ENCODE results near the gene BARHL1. TPM values are rescaled to one million over a fixed set of nuclear protein-coding genes. Genes with fewer than 3 reads are reported as not detected.
A peak's percentile ranks its signal among the peaks of the same experiment; 100 is the strongest.

Gene BARHL1
- polyA plus RNA-seq, 1 experiment: not detected

- ChIA-PET POLR2A (no interaction called here), CTCF (no interaction called here)
- DNase-seq (ENCODE audit: low read depth, low spot score): no peak
- Histone ChIP-seq H3K4me3 (ENCODE audit: low read depth, low read length) (no peak overlapping the region), H3K27ac (ENCODE audit: low read depth, low read length) (no peak overlapping the region), H3K9me3 (ENCODE audit: control insufficient read depth, insufficient read depth, low read length) (no peaks in the 10 kb centered on the region), H3K27me3 (ENCODE audit: control insufficient read depth, insufficient read depth, low read length) (no peaks in the 10 kb centered on the region)
- TF ChIP-seq CTCF (IDR thresholded peaks at IDR 0.05; ENCODE audit: low read depth, low read length): no peak
Measured at GRCh38 chr9:132606066-132606465, 23.7 kb downstream of the BARHL1 start.

DNA sequence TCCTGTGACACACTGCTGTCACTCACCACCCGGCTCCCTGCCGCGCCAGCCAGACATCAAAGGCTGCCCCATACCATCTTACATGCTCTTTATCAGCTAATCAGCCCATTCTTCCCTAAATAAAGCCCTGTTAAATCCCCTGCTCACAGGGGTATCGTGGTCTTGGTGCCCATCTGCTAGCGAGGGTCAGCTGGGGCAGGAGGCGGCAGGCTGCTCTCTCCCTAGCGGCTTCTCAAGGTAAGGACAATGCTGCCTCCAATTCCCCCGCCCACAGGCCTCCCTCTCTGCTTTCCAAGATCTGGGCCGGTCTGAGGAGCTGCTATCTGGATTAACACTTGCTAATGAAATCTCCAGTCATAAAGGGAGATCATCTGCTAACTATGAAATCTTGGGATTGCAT is 26.8 kb downstream of the BARHL1 start:
- DNase-seq (ENCODE audit: low read depth, low spot score): no peak
- ChIA-PET POLR2A (no interaction called here), CTCF (no interaction called here)
- no peak overlapping the region for H3K4me3 ChIP-seq (ENCODE audit: low read depth, low read length)
- no peak for TF ChIP-seq CTCF (IDR thresholded peaks at IDR 0.05; ENCODE audit: low read depth, low read length)
- H3K27ac ChIP-seq (ENCODE audit: low read depth, low read length): no peak overlapping the region
- no peaks in the 10 kb centered on the region for H3K27me3 ChIP-seq (ENCODE audit: control insufficient read depth, insufficient read depth, low read length)
- H3K9me3 ChIP-seq (ENCODE audit: control insufficient read depth, insufficient read depth, low read length): no peaks in the 10 kb centered on the region

GRCh38 chr9:132609829-132610228 is 27.4 kb downstream of the BARHL1 start:
- Histone ChIP-seq H3K9me3 (ENCODE audit: control insufficient read depth, insufficient read depth, low read length) (no peaks in the 10 kb centered on the region), H3K27ac (ENCODE audit: low read depth, low read length) (peak overlapping the region; percentile 75), H3K27me3 (ENCODE audit: control insufficient read depth, insufficient read depth, low read length) (no peaks in the 10 kb centered on the region), H3K4me3 (ENCODE audit: low read depth, low read length) (no peak overlapping the region)
- peak; percentile 60 for DNase-seq (ENCODE audit: low read depth, low spot score)
- POLR2A ChIA-PET: no interaction called here
- CTCF ChIA-PET: no interaction called here
- no peak for TF ChIP-seq CTCF (IDR thresholded peaks at IDR 0.05; ENCODE audit: low read depth, low read length)

GRCh38 chr9:132610661-132611060 is 28.3 kb downstream of the BARHL1 start:
- POLR2A ChIA-PET: no interaction called here
- H3K27ac ChIP-seq (ENCODE audit: low read depth, low read length): no peak overlapping the region

DNA sequence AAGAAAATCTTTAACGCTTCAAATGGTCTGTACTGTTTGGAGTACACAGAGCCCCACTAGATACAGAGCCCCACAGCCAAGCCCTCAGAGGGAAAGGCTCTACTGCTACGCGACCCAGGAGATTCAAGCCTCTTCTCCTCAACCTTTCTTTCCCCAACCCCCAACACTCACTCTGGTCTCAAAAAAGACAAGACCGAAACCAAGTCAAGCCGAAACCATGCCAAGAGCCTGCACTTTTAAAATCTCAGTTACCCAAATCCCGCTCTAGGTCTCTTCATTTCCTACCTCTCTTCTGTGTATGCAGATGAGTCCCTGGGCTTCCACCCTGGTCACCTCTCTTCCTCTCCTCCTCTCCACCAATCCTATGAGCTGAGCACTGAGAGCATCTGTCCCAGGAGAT is 31.9 kb downstream of the BARHL1 start:
- POLR2A ChIA-PET: no interaction called here
- H3K9me3 ChIP-seq (ENCODE audit: control insufficient read depth, insufficient read depth, low read length): no peaks in the 10 kb centered on the region
- H3K27ac ChIP-seq (ENCODE audit: low read depth, low read length): no peak overlapping the region
- CTCF ChIA-PET: no interaction called here
- no peak for DNase-seq (ENCODE audit: low read depth, low spot score)
- no peaks in the 10 kb centered on the region for H3K27me3 ChIP-seq (ENCODE audit: control insufficient read depth, insufficient read depth, low read length)
- TF ChIP-seq CTCF (IDR thresholded peaks at IDR 0.05; ENCODE audit: low read depth, low read length): no peak
- no peak overlapping the region for H3K4me3 ChIP-seq (ENCODE audit: low read depth, low read length)

More at GRCh38 chr9:132610661-132611060, 28.3 kb downstream of the BARHL1 start:
- Histone ChIP-seq H3K27me3 (ENCODE audit: control insufficient read depth, insufficient read depth, low read length) (no peaks in the 10 kb centered on the region), H3K4me3 (ENCODE audit: low read depth, low read length) (no peak overlapping the region), H3K9me3 (ENCODE audit: control insufficient read depth, insufficient read depth, low read length) (no peaks in the 10 kb centered on the region)
- TF ChIP-seq CTCF (IDR thresholded peaks at IDR 0.05; ENCODE audit: low read depth, low read length): no peak
- no peak for DNase-seq (ENCODE audit: low read depth, low spot score)
- CTCF ChIA-PET: no interaction called here

Measured in AG04450 (cell line).